Measurements from ENCODE around the gene CMAS.
"Not testable (repeated sequence)": the region's sequence is repeated elsewhere in the genome, so short reads cannot be mapped to it uniquely, and the experiment has no call there.

CMAS gene

GRCh38 chr12:22046090-22046967 is at the start of gene CMAS:
CMAS (plus strand) TSS chr12:22046218; CDS start chr12:22046304, 86 bp downstream.
- DNase-seq, result peak; percentile 91

GRCh38 chr12:21998295-21998694 is 47.7 kb upstream of the CMAS start:
- DNase-seq, result no peak

- DNase-seq, result no peak
These were observed 47.2 kb upstream of the CMAS start for GRCh38 chr12:21998782-21999181.

- no peak for DNase-seq
These were observed 43.6 kb upstream of the CMAS start for GRCh38 chr12:22002430-22002829.

GRCh38 chr12:22007794-22008193 is 38.2 kb upstream of the CMAS start:
- not testable (repeated sequence) for DNase-seq

- no peak for DNase-seq
These were observed 37.8 kb upstream of the CMAS start for GRCh38 chr12:22008196-22008595.

- no peak for DNase-seq
These were observed 31.8 kb upstream of the CMAS start for GRCh38 chr12:22014041-22014782.

GRCh38 chr12:22014783-22015144 is 31.3 kb upstream of the CMAS start:
- DNase-seq, result peak; percentile 6

GRCh38 chr12:22016982-22017381 is 29.0 kb upstream of the CMAS start:
- no peak for DNase-seq

- DNase-seq, result peak; percentile 17
These were observed 27.2 kb upstream of the CMAS start for GRCh38 chr12:22018860-22019259.

GRCh38 chr12:22023489-22023888 is 22.5 kb upstream of the CMAS start:
- DNase-seq, result not testable (repeated sequence)

- no peak for DNase-seq
These were observed 16.5 kb upstream of the CMAS start for GRCh38 chr12:22029491-22029890.

- no peak for DNase-seq
These were observed 16.0 kb upstream of the CMAS start for GRCh38 chr12:22029991-22030390.

- DNase-seq, result no peak
These were observed 13.3 kb upstream of the CMAS start for GRCh38 chr12:22032732-22033131.

- no peak for DNase-seq
These were observed 11.1 kb upstream of the CMAS start for GRCh38 chr12:22034709-22035506.

- no peak for DNase-seq
These were observed 8.1 kb upstream of the CMAS start for GRCh38 chr12:22037947-22038346.

GRCh38 chr12:22038734-22039133 is 7.3 kb upstream of the CMAS start:
- DNase-seq, result no peak

- DNase-seq, result no peak
These were observed 6.7 kb upstream of the CMAS start for GRCh38 chr12:22039361-22039760.

GRCh38 chr12:22042976-22043669 is 2.9 kb upstream of the CMAS start:
- no peak for DNase-seq

GRCh38 chr12:22043943-22044342 is 2.1 kb upstream of the CMAS start:
- DNase-seq, result no peak

GRCh38 chr12:22044391-22044790 is 1.6 kb upstream of the CMAS start:
- no peak for DNase-seq

GRCh38 chr12:22046968-22047390 is 961 bp downstream of the CMAS start:
- DNase-seq, result no peak

- DNase-seq, result no peak
These were observed 1.5 kb downstream of the CMAS start for GRCh38 chr12:22047494-22047893.

Data from eye (tissue), 1 donor.